Activated naive CD4-positive, alpha-beta T cell treated with anti-CD3 and anti-CD28 coated beads for 36 hours (primary cell): Measurements from ENCODE around the gene SLC12A8. TPM values are rescaled to one million over a fixed set of nuclear protein-coding genes. Genes with fewer than 3 reads are reported as not detected.

Experiments used
- CTCF ChIA-PET: fragments of 350-600 bp; sonication (Branson Sonifier 250); formaldehyde crosslinking; loops from one replicate; lab custom pipeline; 2021; ENCODE audit warnings: antibody characterized with exemption; lab: Charles Lee
- DNase-seq: peaks from one replicate; pipeline ENCODE4 v3.0.0-alpha.2; 2020
- H3K27ac Mint-ChIP-seq: one replicate; pipeline ENCODE4 v1.8.0; 2021; ENCODE audit warnings: mild to moderate bottlenecking, mixed read lengths
- H3K27me3 Mint-ChIP-seq: one replicate; pipeline ENCODE4 v1.8.0; 2021; ENCODE audit warnings: low read depth, mixed read lengths
- H3K36me3 Mint-ChIP-seq: one replicate; pipeline ENCODE4 v1.8.0; 2021; ENCODE audit warnings: low read depth, mixed read lengths
- H3K4me1 Mint-ChIP-seq: one replicate; pipeline ENCODE4 v1.8.0; 2021; ENCODE audit warnings: low read depth, mixed read lengths
- H3K4me3 Mint-ChIP-seq: one replicate; pipeline ENCODE4 v1.8.0; 2021; ENCODE audit warnings: mild to moderate bottlenecking, moderate library complexity, mixed read lengths
- H3K9me3 Mint-ChIP-seq: one replicate; pipeline ENCODE4 v1.8.0; 2021; ENCODE audit warnings: mixed read lengths
- intact Hi-C: fragments of 100-400 bp; cut with micrococcal nuclease; formaldehyde crosslinking; loops from one replicate; pipeline ENCODE4 v1.15.1; 2023
- total RNA-seq, 2 experiments: library from RNA; stranded (reverse); gene quantifications; one replicate each; pipeline ENCODE4 v1.2.3, GENCODE V29; 2021

The SLC12A8 gene
- total RNA-seq, 2 experiments from 2014 or later = 1.1 TPM

- CTCF ChIA-PET = interaction anchor here (0.7 kb wide), 1 partner anchor 81 kb away, joined by 3 read pairs; no protein-coding TSS in a partner anchor
- H3K27ac Mint-ChIP-seq = no peak overlapping the region
- no peaks in the 10 kb centered on the region for H3K36me3 Mint-ChIP-seq
- H3K27me3 Mint-ChIP-seq = no peaks in the 10 kb centered on the region
- DNase-seq = no peak
- no peak overlapping the region for H3K4me3 Mint-ChIP-seq
- no peaks in the 10 kb centered on the region for H3K9me3 Mint-ChIP-seq
- H3K4me1 Mint-ChIP-seq = no peaks in the 10 kb centered on the region
- intact Hi-C loops = no loop called here
Observed at GRCh38 chr3:125179143-125179883, 33.2 kb downstream of the SLC12A8 start.

DNA sequence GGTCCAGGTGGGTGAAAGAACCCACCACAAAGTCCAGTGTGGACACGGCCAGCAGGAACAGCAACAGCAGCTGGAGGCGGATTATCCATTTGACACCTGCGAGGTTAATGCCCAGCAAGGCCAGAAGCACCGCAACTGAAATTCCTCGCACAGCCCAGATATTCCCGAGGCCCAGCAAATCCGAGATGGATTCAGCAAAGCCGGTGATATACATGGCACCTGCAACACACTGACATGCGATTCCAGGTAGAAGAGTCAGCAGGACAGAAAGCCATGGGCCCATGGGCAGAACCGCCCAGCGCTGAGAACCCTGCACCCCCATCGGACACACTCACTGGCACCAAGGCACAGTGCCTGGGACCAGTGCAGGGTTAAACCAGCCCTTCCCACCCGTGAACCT lies 34.8 kb downstream of the SLC12A8 start:
- CTCF ChIA-PET = no interaction called here
- no peak overlapping the region for H3K27ac Mint-ChIP-seq

DNA sequence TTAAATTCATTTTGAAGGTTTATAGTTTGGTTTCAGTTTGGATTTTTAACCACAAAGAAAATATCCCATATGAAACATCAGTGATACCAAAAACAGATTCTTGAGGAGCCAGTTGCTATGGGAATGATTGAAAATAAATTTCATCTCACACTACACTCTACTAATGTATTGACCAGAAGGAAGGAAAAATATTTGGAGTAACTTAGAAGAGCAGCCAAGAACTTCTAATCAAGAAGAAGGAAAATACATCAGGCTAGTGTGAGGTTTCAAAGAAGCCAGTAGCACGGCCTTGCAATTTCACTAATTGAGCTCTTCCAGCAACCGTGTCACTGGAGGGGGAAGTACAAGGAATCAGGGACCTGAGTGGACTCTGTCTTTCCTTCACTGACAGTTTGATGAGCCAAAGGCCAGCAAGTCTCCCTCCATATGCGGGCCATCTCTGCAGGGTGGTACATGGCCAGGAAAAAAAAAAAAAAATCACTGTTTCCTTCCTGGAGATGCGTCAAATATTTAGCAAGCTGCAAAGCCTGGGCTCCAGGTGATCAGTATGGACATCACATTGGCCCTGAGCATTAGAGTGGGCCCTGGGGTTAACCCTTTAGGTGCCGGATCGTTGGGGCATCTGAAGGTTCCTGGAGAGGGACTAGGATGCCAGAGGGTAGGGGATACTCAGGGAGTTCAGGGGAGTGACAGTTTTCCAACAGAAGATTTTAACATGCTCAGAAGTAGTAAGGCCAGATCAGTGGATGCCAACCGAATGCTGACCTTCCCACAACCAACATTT lies 37.1 kb downstream of the SLC12A8 start:
- peaks cover 4% of the 10 kb centered on the region for H3K36me3 Mint-ChIP-seq
- H3K4me1 Mint-ChIP-seq = no peaks in the 10 kb centered on the region
- DNase-seq = no peak
- H3K4me3 Mint-ChIP-seq = no peak overlapping the region
- intact Hi-C loops = no loop called here
- no peaks in the 10 kb centered on the region for H3K27me3 Mint-ChIP-seq
- CTCF ChIA-PET = no interaction called here
- peaks cover 2% of the 10 kb centered on the region for H3K9me3 Mint-ChIP-seq
- no peak overlapping the region for H3K27ac Mint-ChIP-seq

More for the DNA sequence above, 34.8 kb downstream of the SLC12A8 start:
- no peaks in the 10 kb centered on the region for H3K4me1 Mint-ChIP-seq
- H3K4me3 Mint-ChIP-seq = no peak overlapping the region
- H3K9me3 Mint-ChIP-seq = peaks cover 2% of the 10 kb centered on the region
- no peak for DNase-seq
- H3K27me3 Mint-ChIP-seq = no peaks in the 10 kb centered on the region
- peaks cover 4% of the 10 kb centered on the region for H3K36me3 Mint-ChIP-seq
- intact Hi-C loops = no loop called here

GRCh38 chr3:125172346-125172745 lies 40.2 kb downstream of the SLC12A8 start:
- Mint-ChIP-seq H3K36me3 (peaks cover 4% of the 10 kb centered on the region), H3K4me3 (no peak overlapping the region), H3K27ac (no peak overlapping the region), H3K4me1 (no peaks in the 10 kb centered on the region), H3K27me3 (no peaks in the 10 kb centered on the region), H3K9me3 (peaks cover 2% of the 10 kb centered on the region)
- intact Hi-C loops = no loop called here
- no peak for DNase-seq
- CTCF ChIA-PET = no interaction called here

DNA sequence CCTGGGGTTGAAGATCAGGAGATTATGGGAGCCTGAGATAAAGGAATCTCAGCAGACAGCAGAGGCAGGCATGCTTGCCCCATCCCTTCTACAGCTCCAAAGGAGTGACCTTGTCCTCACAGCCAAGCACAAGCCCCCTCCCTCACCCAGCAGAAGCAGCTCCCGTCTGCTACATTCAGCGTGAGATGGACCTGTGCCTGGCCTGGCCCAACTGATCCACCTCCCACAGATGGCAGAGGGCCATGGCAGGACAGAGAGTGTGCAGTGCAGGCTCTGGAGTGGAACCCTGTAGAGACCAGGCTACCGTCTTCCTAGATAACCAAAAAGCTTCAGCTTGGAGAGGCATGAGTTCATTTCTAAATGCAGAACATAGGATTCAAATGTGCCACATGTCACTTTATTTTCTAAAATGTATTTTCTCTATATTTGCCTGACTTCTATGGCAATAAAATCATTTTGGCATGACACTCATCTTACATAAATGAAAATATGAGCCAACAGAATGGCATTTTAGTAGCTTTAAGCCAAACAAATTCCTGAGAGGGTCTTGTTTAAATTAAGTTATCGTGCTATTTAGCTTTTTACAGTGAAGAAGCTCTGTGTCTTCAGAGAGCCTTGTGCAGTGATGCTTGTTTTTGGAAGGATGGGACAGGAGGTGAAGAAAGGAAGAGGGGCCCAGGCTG lies 43.7 kb downstream of the SLC12A8 start:
- H3K4me1 Mint-ChIP-seq = no peaks in the 10 kb centered on the region
- peaks cover 4% of the 10 kb centered on the region for H3K36me3 Mint-ChIP-seq
- CTCF ChIA-PET = interaction anchor here (1.0 to 1.5 kb wide), 2 partner anchors 408 to 417 kb away, joined by 3 to 4 read pairs; no protein-coding TSS in a partner anchor
- H3K27ac Mint-ChIP-seq = no peak overlapping the region
- intact Hi-C loops = no loop called here
- no peak overlapping the region for H3K4me3 Mint-ChIP-seq
- H3K27me3 Mint-ChIP-seq = no peaks in the 10 kb centered on the region
- no peak for DNase-seq
- H3K9me3 Mint-ChIP-seq = peaks cover 2% of the 10 kb centered on the region

- intact Hi-C loops = no loop called here
- CTCF ChIA-PET = interaction anchor here (0.7 kb wide), 2 partner anchors 22 to 131 kb away, joined by 3 to 4 read pairs; no protein-coding TSS in a partner anchor
- H3K4me1 Mint-ChIP-seq = no peaks in the 10 kb centered on the region
- H3K27me3 Mint-ChIP-seq = no peaks in the 10 kb centered on the region
- no peak overlapping the region for H3K27ac Mint-ChIP-seq
- DNase-seq = no peak
- H3K9me3 Mint-ChIP-seq = no peaks in the 10 kb centered on the region
- no peaks in the 10 kb centered on the region for H3K36me3 Mint-ChIP-seq
- H3K4me3 Mint-ChIP-seq = no peak overlapping the region
Observed at GRCh38 chr3:125166599-125167136, 45.9 kb downstream of the SLC12A8 start.

- no peak for DNase-seq
- Mint-ChIP-seq H3K4me3 (no peak overlapping the region), H3K4me1 (no peaks in the 10 kb centered on the region), H3K9me3 (no peaks in the 10 kb centered on the region), H3K27me3 (no peaks in the 10 kb centered on the region), H3K36me3 (no peaks in the 10 kb centered on the region), H3K27ac (no peak overlapping the region)
- intact Hi-C loops = no loop called here
- CTCF ChIA-PET = interaction anchor here (0.7 kb wide), 1 partner anchor 22 kb away, joined by 3 read pairs; no protein-coding TSS in a partner anchor
Observed at GRCh38 chr3:125165948-125166553, 46.5 kb downstream of the SLC12A8 start.

GRCh38 chr3:125165189-125165947 lies 47.2 kb downstream of the SLC12A8 start:
- H3K27ac Mint-ChIP-seq = no peak overlapping the region
- intact Hi-C loops = no loop called here
- no peak for DNase-seq
- no peaks in the 10 kb centered on the region for H3K27me3 Mint-ChIP-seq
- CTCF ChIA-PET = interaction anchor here (1.1 kb wide), 1 partner anchor 270 kb away, joined by 3 read pairs; no protein-coding TSS in a partner anchor
- no peaks in the 10 kb centered on the region for H3K36me3 Mint-ChIP-seq
- no peaks in the 10 kb centered on the region for H3K9me3 Mint-ChIP-seq
- H3K4me1 Mint-ChIP-seq = no peaks in the 10 kb centered on the region
- no peak overlapping the region for H3K4me3 Mint-ChIP-seq

GRCh38 chr3:125163739-125164601 lies 48.6 kb downstream of the SLC12A8 start:
- intact Hi-C loops = no loop called here
- H3K4me3 Mint-ChIP-seq = no peak overlapping the region
- H3K9me3 Mint-ChIP-seq = no peaks in the 10 kb centered on the region
- no peak overlapping the region for H3K27ac Mint-ChIP-seq
- H3K4me1 Mint-ChIP-seq = no peaks in the 10 kb centered on the region
- DNase-seq = no peak
- no peaks in the 10 kb centered on the region for H3K27me3 Mint-ChIP-seq
- CTCF ChIA-PET = interaction anchor here (0.6 to 1.1 kb wide), 2 partner anchors 180 to 271 kb away, joined by 3 read pairs; no protein-coding TSS in a partner anchor
- H3K36me3 Mint-ChIP-seq = no peaks in the 10 kb centered on the region

DNA sequence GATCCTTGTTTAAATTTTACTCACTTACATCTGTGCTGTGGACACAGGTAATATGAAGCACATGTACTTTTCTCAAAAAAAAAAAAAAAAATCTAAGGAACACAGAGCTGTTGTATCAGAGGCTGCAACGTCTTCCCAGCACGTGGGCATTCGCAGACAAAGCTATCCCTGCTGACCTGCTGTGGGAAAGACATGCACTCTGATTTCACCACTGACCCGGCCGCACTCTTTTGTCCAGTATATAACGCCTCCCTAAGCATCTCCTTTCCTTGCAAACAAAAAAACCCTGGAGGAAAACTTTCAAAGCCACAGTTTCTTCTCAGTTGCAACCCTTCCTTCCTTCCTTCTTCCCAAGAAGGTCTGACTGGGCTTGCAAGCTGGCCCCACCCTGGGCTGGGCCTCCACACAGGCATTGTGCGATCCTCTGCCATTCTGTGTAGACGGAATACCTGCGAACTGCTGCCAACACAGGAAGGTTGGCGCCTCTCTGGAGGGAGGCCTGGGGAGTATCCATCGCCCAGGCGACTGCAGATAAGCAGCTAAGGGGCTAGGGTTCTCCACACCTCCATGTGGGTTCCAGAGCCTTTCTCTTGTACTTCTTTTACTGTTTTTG lies 50.8 kb downstream of the SLC12A8 start:
- DNase-seq = no peak
- intact Hi-C loops = no loop called here
- CTCF ChIA-PET = interaction anchor here (0.6 kb wide), 1 partner anchor 177 kb away, joined by 4 read pairs; no protein-coding TSS in a partner anchor
- no peaks in the 10 kb centered on the region for H3K27me3 Mint-ChIP-seq
- no peaks in the 10 kb centered on the region for H3K9me3 Mint-ChIP-seq
- no peaks in the 10 kb centered on the region for H3K36me3 Mint-ChIP-seq
- no peak overlapping the region for H3K27ac Mint-ChIP-seq
- H3K4me3 Mint-ChIP-seq = no peak overlapping the region
- H3K4me1 Mint-ChIP-seq = no peaks in the 10 kb centered on the region
